Measurements from ENCODE around the gene SLC25A34.

- no peak for TF ChIP-seq CTCF (IDR thresholded peaks at IDR 0.05 in 2 of 3, conservative IDR thresholded peaks at IDR 0.05 in 1 of 3; ENCODE audit: borderline replicate concordance in 1 of 3, insufficient read depth in 1 of 3, low read depth in 2 of 3, low read length in 2 of 3)
- TF ChIP-seq POLR2A (IDR thresholded peaks at IDR 0.05; ENCODE audit: borderline replicate concordance, extremely low read depth, insufficient read depth, insufficient read length), result no peak
- no peak for TF ChIP-seq ELF1 (IDR thresholded peaks at IDR 0.05; ENCODE audit: borderline replicate concordance, low read depth)
- no peak for TF ChIP-seq REST (IDR thresholded peaks at IDR 0.05; ENCODE audit: low read depth)
- no peak for TF ChIP-seq RAD21 (IDR thresholded peaks at IDR 0.05; ENCODE audit: low read depth)
Measured at GRCh38 chr1:15687446-15687845, 48.6 kb upstream of the SLC25A34 start.

Measured in HCT116 (cell line).